HG03442 (cell line): ENCODE data around the gene GNG4.

Experiments used
- ATAC-seq: cut with Tn5 transposase; IDR thresholded peaks from one replicate; pipeline ENCODE4 v1.9.1; 2021; ENCODE audit warnings: mild to moderate bottlenecking, moderate library complexity; ENCODE audit not compliant: unreplicated experiment

The GNG4 gene

DNA sequence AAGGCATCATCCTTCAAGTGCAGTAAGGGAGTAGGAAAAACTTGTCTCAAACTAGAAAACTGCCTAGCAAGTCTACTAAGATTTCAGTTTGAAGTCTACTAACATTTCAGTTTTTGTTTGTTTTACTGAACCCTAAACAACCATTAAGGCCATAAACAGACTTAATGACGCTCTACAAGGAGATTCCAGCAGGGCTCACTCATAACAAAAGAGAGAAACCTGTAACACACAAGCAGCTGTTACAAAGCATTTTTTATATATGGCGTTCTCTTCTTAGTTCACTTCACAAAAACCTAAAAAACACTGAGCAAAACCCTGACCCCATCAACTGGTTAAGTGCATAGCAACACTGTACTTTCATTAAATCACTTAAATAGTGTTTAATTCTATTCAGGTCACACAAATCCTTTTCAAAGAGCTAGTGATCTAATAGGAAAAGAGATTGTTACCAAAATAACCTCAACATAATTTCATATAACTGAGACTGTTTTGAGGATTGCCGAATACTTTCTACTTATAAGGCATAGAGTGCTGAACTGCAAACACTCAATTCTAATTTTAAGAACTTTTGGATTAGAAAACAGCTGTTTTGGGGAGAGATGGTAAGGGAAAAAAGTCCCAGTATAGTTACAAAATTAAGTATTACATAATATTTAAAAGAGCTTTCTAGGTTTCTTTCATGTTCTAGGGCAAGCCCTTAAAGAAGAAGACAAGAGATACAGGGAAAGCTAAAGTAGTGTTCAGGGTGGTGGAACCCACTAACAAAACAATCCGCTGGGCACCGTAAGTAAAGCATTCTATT is 146.8 kb downstream of the GNG4 start:
- no peak for ATAC-seq

DNA sequence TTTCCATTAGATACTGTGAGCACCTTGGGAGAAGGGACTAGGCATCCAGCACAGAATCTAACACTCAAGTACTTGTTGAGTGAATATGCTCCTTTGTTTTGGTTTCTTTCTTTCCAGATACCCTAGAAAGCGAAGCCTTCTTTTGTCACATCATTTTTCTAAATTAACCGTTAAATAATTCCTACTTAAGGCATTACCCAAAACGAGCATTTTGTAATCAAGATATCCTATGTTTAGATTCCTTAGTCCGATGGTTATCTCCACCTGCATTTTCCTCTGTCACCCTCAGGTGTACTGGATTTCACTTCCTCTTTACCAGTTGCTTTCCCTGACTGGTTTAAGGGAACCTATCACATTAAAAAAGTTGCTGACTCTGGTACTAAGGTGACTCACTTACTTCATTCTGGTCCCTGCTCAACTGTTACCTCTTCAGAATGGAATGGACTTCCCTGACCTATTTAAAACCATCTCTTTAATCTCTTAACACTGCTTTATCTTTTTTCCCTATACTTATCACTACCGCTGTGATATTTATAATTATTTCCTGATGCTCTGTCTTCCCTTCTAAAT is 148.5 kb downstream of the GNG4 start:
- no peak for ATAC-seq
